Hepatocyte (in vitro differentiated cells): ENCODE measurements around the gene COLQ. TPM values are rescaled to one million over a fixed set of nuclear protein-coding genes. Genes with fewer than 3 reads are reported as not detected.
"Not testable (repeated sequence)": the region's sequence is repeated elsewhere in the genome, so short reads cannot be mapped to it uniquely, and the experiment has no call there.

Source experiments
- DNase-seq: peaks from one replicate; pipeline ENCODE4 v3.0.0-alpha.2; 2016; ENCODE audit warnings: low spot score
- H2AFZ ChIP-seq: fragments of 200-600 bp; sonication (generic); 2 replicates; pipeline ENCODE4 v1.6.0; 2016; ENCODE audit warnings: antibody characterized with exemption, mild to moderate bottlenecking
- H3K27ac ChIP-seq: fragments of 200-600 bp; sonication (generic); 2 replicates; pipeline ENCODE4 v1.5.1; 2016; ENCODE audit warnings: mild to moderate bottlenecking
- H3K27me3 ChIP-seq: fragments of 200-600 bp; sonication (generic); 2 replicates; pipeline ENCODE4 v1.6.1; 2016
- H3K36me3 ChIP-seq: fragments of 200-600 bp; sonication (generic); replicated peaks from 2 replicates; pipeline ENCODE4 v1.5.1; 2016; ENCODE audit warnings: low read depth; ENCODE audit not compliant: insufficient read depth
- H3K4me1 ChIP-seq: fragments of 200-600 bp; sonication (generic); 2 replicates; pipeline ENCODE4 v1.5.1; 2016; ENCODE audit warnings: mild to moderate bottlenecking, moderate library complexity; ENCODE audit not compliant: insufficient read depth
- H3K4me2 ChIP-seq: fragments of 200-600 bp; sonication (generic); 2 replicates; pipeline ENCODE4 v1.6.0; 2016
- H3K4me3 ChIP-seq: fragments of 200-600 bp; sonication (generic); 2 replicates; pipeline ENCODE4 v1.5.1; 2016; ENCODE audit warnings: mild to moderate bottlenecking
- H3K79me2 ChIP-seq: fragments of 200-600 bp; sonication (generic); 2 replicates; pipeline ENCODE4 v1.6.0; 2017; ENCODE audit warnings: mild to moderate bottlenecking
- H3K9me2 ChIP-seq: fragments of 200-600 bp; sonication (generic); replicated peaks from 2 replicates; pipeline ENCODE4 v1.6.0; 2017; ENCODE audit warnings: mild to moderate bottlenecking; ENCODE audit not compliant: insufficient read depth
- H3K9me3 ChIP-seq: fragments of 200-600 bp; sonication (generic); 2 replicates; pipeline ENCODE4 v1.5.1; 2016; ENCODE audit warnings: low read depth, mild to moderate bottlenecking
- H4K20me1 ChIP-seq: fragments of 200-600 bp; sonication (generic); 2 replicates; pipeline ENCODE4 v1.6.0; 2016; ENCODE audit warnings: mild to moderate bottlenecking; ENCODE audit not compliant: insufficient read depth, poor library complexity, severe bottlenecking
- EZH2 ChIP-seq: fragments of 200-600 bp; sonication (generic); IDR thresholded peaks from 2 replicates; pipeline ENCODE4 v1.6.1; 2016; ENCODE audit warnings: antibody characterized with exemption, mild to moderate bottlenecking, borderline replicate concordance
- EZH2phosphoT487 ChIP-seq: fragments of 200-600 bp; sonication (generic); IDR thresholded peaks from one replicate; pipeline ENCODE4 v1.6.1; 2018; ENCODE audit warnings: antibody characterized with exemption, mild to moderate bottlenecking, low read depth, moderate library complexity; ENCODE audit not compliant: unreplicated experiment, severe bottlenecking
- WGBS: methylation state at CpG from one replicate; pipeline ENCODE4 v1.1.6; 2016; ENCODE audit warnings: low lambda C conversion rate; ENCODE audit errors: missing lambda C conversion rate; 5-methylcytosine and 5-hydroxymethylcytosine counted together
- polyA plus RNA-seq: library from polyadenylated mRNA; unstranded; fragments of >200 nt; fragmentation: Nextera tagmentation; extraction: Ambion mirVana; gene quantifications from 2 replicates; pipeline ENCODE4 v1.2.1, GENCODE V29; 2016
- total RNA-seq: library from RNA; depleted of rRNA; stranded (reverse); fragments of >200 nt; gene quantifications from 2 replicates; pipeline ENCODE4 v1.2.3, GENCODE V29; 2014
- TF ChIP-seq, protein P1 (sequence below): fragments of 200-600 bp; sonication (generic); IDR thresholded peaks from 2 replicates; pipeline ENCODE4 v1.5.1; 2016; ENCODE audit warnings: antibody characterized with exemption, mild to moderate bottlenecking; ENCODE audit not compliant: poor library complexity

The COLQ gene
- total and polyA plus RNA-seq, 2 experiments from 2014 or later: 0.27 to 0.73 TPM

DNA sequence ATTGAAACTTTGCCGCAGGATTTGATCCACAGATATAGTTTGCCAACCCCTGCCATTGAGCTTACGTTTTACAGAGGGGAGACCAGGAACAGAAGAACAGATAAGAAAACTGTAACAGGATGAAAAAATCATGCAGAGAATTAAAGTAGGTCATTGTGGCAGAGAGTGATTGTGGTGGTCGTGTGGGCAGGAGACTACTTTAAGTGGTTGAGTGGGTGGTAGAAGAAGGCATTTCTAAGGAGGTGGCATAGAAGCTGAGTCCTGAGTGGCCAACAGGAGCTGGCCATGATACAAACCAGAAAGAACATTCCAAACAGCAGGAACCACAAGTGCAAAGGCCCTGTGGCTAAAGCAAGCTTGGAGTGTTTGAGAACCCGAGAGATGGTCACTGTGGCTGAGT is 34.5 kb downstream of the COLQ start:
- H3K4me2 ChIP-seq: no peak overlapping the region
- no peaks in the 10 kb centered on the region for H3K27me3 ChIP-seq
- H3K27ac ChIP-seq: no peak overlapping the region
- H3K9me3 ChIP-seq: no peaks in the 10 kb centered on the region
- no peaks in the 10 kb centered on the region for H3K4me1 ChIP-seq
- H3K79me2 ChIP-seq: no peaks in the 10 kb centered on the region
- DNase-seq: no peak
- H3K36me3 ChIP-seq: no peaks in the 10 kb centered on the region
- no peaks in the 10 kb centered on the region for H4K20me1 ChIP-seq
- WGBS: 95% methylated on average over 4 of the region's 4 CpGs
- H3K9me2 ChIP-seq: no peaks in the 10 kb centered on the region
- TF ChIP-seq EZH2 (no peak), EZH2phosphoT487 (no peak)
- TF ChIP-seq, protein P1, sequence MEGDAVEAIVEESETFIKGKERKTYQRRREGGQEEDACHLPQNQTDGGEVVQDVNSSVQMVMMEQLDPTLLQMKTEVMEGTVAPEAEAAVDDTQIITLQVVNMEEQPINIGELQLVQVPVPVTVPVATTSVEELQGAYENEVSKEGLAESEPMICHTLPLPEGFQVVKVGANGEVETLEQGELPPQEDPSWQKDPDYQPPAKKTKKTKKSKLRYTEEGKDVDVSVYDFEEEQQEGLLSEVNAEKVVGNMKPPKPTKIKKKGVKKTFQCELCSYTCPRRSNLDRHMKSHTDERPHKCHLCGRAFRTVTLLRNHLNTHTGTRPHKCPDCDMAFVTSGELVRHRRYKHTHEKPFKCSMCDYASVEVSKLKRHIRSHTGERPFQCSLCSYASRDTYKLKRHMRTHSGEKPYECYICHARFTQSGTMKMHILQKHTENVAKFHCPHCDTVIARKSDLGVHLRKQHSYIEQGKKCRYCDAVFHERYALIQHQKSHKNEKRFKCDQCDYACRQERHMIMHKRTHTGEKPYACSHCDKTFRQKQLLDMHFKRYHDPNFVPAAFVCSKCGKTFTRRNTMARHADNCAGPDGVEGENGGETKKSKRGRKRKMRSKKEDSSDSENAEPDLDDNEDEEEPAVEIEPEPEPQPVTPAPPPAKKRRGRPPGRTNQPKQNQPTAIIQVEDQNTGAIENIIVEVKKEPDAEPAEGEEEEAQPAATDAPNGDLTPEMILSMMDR: no peak
- H2AFZ ChIP-seq: no peak overlapping the region
- H3K4me3 ChIP-seq: no peak overlapping the region

DNA sequence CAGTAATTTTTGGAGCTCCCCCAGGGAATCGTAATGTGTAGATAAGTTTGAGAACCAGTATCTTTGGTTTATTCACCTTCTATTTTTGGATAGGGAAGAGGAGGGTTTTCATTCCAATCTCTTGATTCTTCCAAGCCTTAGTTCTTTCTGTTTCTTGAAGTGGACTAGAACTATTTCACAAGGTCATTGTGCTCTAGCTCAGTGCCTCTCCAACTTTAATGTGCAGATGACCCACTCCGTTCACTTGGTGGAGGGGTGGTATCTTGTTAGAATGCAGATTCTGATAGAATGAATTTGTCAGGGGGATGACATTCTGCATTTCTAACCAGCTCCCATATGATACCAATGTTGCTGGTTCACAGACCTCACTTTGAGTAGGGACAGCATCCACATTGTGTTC is 35.5 kb downstream of the COLQ start:
- H3K4me2 ChIP-seq: no peak overlapping the region
- no peaks in the 10 kb centered on the region for H3K9me3 ChIP-seq
- no peaks in the 10 kb centered on the region for H3K79me2 ChIP-seq
- H3K36me3 ChIP-seq: no peaks in the 10 kb centered on the region
- no peaks in the 10 kb centered on the region for H3K27me3 ChIP-seq
- no peak overlapping the region for H3K4me3 ChIP-seq
- DNase-seq: no peak
- H3K9me2 ChIP-seq: no peaks in the 10 kb centered on the region
- H4K20me1 ChIP-seq: no peaks in the 10 kb centered on the region
- TF ChIP-seq EZH2 (no peak), EZH2phosphoT487 (no peak)
- TF ChIP-seq, protein P1: no peak
- 98% methylated on average over 2 of the region's 2 CpGs for WGBS
- no peak overlapping the region for H3K27ac ChIP-seq
- H2AFZ ChIP-seq: no peak overlapping the region
- no peaks in the 10 kb centered on the region for H3K4me1 ChIP-seq

- not testable (repeated sequence) for H3K36me3 ChIP-seq
Observed at GRCh38 chr3:15484551-15484950, 37.0 kb downstream of the COLQ start.

GRCh38 chr3:15479400-15480224 is 41.9 kb downstream of the COLQ start:
- H3K27me3 ChIP-seq: no peaks in the 10 kb centered on the region
- TF ChIP-seq EZH2phosphoT487 (no peak), EZH2 (no peak)
- TF ChIP-seq, protein P1: no peak
- no peaks in the 10 kb centered on the region for H3K9me2 ChIP-seq
- no peak for DNase-seq
- H3K9me3 ChIP-seq: no peaks in the 10 kb centered on the region
- H3K79me2 ChIP-seq: no peaks in the 10 kb centered on the region
- no peak overlapping the region for H2AFZ ChIP-seq
- H3K4me2 ChIP-seq: no peak overlapping the region
- no peaks in the 10 kb centered on the region for H4K20me1 ChIP-seq
- H3K4me3 ChIP-seq: no peak overlapping the region
- H3K27ac ChIP-seq: no peak overlapping the region
- H3K4me1 ChIP-seq: no peaks in the 10 kb centered on the region
- no peaks in the 10 kb centered on the region for H3K36me3 ChIP-seq

More at GRCh38 chr3:15484551-15484950, 37.0 kb downstream of the COLQ start:
- H3K27ac ChIP-seq, H3K9me3 ChIP-seq, H4K20me1 ChIP-seq, H3K4me3 ChIP-seq, H3K4me1 ChIP-seq, H3K79me2 ChIP-seq, H3K4me2 ChIP-seq, DNase-seq, H2AFZ ChIP-seq, H3K9me2 ChIP-seq, H3K27me3 ChIP-seq: not testable (repeated sequence)
- WGBS: 91% methylated on average over 6 of the region's 6 CpGs
